Activated CD8-positive, alpha-beta memory T cell treated with anti-CD3 and anti-CD28 coated beads, Interleukin-2, amount 50 U/mL, for 24 hours (primary cell): ENCODE results near the gene HOXC9.
"Not testable (repeated sequence)": the region's sequence is repeated elsewhere in the genome, so short reads cannot be mapped to it uniquely, and the experiment has no call there.

ENCODE experiments used
- DNase-seq: peaks from one replicate; pipeline ENCODE4 v3.0.0-alpha.2; 2020; ENCODE audit errors: extremely low read depth

HOXC9 gene

GRCh38 chr12:54040148-54040494 lies 40.2 kb downstream of the HOXC9 start:
- no peak for DNase-seq

DNA sequence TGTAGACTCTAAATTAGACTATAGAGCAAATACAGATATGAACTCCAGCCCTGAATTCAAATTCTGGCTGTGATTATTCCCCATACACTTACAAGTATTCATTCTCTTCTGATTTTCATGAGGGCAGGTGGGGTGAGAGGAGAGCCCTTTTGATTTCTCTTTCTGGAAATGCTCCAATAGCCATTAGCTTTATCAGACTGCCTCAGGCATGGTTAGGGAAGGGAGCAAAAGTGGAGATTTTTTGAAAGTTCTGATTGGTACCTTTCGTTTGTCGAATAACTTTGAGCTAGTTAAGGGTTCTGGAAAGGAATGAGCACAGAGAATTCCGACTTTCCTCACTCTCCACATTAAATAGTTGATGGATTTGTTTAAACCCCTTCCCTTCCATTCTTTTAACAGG lies 40.7 kb downstream of the HOXC9 start:
- no peak for DNase-seq

DNA sequence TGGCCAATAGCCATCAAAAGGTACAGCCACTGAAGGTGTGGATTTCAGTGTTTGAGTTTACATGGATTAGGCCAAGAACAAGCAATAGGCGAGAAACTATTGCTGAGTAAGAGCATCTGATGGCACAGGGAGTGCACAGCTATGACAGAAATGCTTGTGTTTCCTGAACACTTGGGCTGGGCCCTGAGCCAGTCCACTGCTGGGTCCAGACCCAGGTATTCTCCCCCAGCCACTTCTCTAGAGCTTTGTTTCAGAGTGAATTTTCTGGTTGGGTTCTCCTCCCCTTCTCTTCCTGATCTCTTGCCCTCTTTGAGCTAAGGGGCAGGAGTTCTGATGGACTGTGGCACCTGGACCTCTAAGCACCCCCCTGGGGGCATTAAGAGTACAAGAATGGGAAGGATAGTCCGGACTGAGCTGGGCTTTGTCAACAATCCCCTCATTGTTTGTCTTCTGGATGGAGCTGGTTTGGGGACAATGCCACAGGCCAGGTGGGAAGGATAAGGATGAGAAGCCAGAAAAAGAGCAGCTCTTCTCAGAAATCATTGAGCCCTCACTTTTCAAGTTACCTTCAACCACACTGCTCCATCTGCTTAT lies 41.2 kb downstream of the HOXC9 start:
- DNase-seq: no peak

DNA sequence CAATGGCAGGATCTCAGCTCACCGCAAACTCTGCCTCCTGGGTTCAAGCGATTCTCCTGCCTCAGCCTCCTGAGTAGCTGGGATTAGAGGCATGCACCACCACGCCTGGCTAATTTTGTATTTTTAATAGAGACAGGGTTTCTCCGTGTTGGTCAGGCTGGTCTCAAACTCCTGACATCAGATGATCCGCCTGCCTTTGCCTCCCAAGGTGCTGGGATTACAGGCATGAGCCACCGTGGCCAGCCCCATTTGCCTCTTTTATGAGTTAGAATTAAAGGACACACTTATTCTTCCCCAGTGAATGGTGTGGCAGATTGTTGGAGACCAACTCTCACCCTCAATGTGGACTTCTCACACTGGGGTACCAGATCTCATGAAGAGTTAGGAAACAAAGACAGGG lies 42.1 kb downstream of the HOXC9 start:
- DNase-seq: not testable (repeated sequence)

- no peak for DNase-seq
Observed at GRCh38 chr12:54042970-54043853, 43.3 kb downstream of the HOXC9 start.

GRCh38 chr12:54044425-54045103 lies 44.6 kb downstream of the HOXC9 start:
- DNase-seq: no peak

GRCh38 chr12:54045401-54045800 lies 45.4 kb downstream of the HOXC9 start:
- no peak for DNase-seq

- no peak for DNase-seq
Observed at GRCh38 chr12:54045868-54046521, 46.0 kb downstream of the HOXC9 start.

GRCh38 chr12:54046809-54047159 lies 46.8 kb downstream of the HOXC9 start:
- no peak for DNase-seq

DNA sequence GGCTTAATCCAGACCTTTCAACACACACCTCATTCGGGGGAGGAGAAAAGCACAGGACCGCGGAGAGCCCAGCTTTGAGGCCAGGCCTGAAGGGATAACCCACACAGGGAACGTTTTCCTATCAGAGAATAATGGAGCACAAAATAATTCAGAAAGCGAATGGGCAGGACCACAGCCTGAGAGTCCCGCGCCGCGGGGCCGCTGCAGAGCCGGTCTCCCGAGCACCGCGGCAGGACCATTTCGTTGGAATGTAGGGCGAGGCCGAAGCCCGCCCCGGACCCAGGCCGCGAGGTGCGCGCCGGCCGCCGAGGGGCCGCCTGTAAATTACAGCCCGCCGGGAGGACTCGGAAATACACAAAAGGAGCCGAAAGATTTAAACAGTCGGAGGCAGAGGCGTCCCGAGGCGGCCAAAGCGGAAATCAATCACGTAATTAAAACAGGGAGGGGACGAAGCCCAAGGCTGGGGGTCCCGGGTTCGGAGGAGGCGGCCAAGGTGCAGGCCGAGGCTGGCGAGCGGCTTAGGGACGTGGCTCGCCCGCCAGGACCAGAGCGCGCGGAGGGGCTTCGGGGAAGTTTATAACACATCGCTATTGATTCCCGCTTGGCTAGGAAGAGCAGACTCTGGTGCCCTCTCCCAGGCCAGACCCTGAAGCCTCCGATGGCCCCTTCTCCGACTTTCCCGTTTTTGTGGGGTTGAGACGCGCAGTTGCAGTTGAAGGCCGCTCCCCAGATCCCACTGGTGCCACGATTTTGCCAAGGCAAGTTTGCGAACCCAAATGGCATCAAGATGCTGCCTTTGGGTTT lies 47.4 kb downstream of the HOXC9 start:
- no peak for DNase-seq

DNA sequence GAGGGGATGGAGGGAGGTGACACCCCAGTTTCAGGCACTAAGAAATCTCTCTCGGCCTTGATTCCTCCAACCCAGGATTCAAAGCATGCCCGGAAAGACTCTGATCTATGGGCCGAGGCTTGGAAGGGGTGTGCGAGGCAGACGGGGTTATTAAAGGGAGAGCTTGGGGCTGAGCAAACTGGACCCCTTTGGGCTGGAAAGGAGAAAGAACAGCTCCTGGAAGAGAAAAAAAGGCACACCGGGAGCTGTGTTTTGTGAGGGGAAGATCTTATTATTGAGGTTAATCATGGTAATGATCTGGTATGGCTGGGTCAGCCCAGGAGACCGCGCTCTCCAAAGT lies 48.0 kb downstream of the HOXC9 start:
- no peak for DNase-seq

- no peak for DNase-seq
Observed at GRCh38 chr12:54048406-54049093, 48.6 kb downstream of the HOXC9 start.

- DNase-seq: no peak
Observed at GRCh38 chr12:54049108-54049507, 49.1 kb downstream of the HOXC9 start.

- no peak for DNase-seq
Observed at GRCh38 chr12:54050482-54050810, 50.5 kb downstream of the HOXC9 start.

- DNase-seq: no peak
Observed at GRCh38 chr12:54051026-54051842, 51.3 kb downstream of the HOXC9 start.

GRCh38 chr12:54051874-54052437 lies 52.0 kb downstream of the HOXC9 start:
- no peak for DNase-seq

- no peak for DNase-seq
Observed at GRCh38 chr12:54052438-54053002, 52.6 kb downstream of the HOXC9 start.
